Activated CD4-positive, alpha-beta T cell treated with anti-CD3 and anti-CD28 coated beads, Interleukin-2, amount 50 U/mL, for 1 hour (primary cell): ENCODE results near the gene TRIO.
"Not testable (repeated sequence)": the region's sequence is repeated elsewhere in the genome, so short reads cannot be mapped to it uniquely, and the experiment has no call there.

Experiments used
- DNase-seq: peaks from one replicate; pipeline ENCODE4 v3.0.0-alpha.2; 2020

The TRIO gene

GRCh38 chr5:14365831-14366430 is 222.8 kb downstream of the TRIO start:
- no peak for DNase-seq

- no peak for DNase-seq
These were observed 223.6 kb downstream of the TRIO start for GRCh38 chr5:14366763-14367162.

GRCh38 chr5:14367364-14367763 is 224.2 kb downstream of the TRIO start:
- no peak for DNase-seq

GRCh38 chr5:14369780-14370179 is 226.6 kb downstream of the TRIO start:
- no peak for DNase-seq

GRCh38 chr5:14370386-14370785 is 227.2 kb downstream of the TRIO start:
- no peak for DNase-seq

- no peak for DNase-seq
These were observed 230.5 kb downstream of the TRIO start for GRCh38 chr5:14373685-14374084.

- DNase-seq: no peak
These were observed 231.0 kb downstream of the TRIO start for GRCh38 chr5:14374100-14374499.

- DNase-seq: no peak
These were observed 233.6 kb downstream of the TRIO start for GRCh38 chr5:14376789-14377188.

GRCh38 chr5:14379739-14380497 is 236.8 kb downstream of the TRIO start:
- DNase-seq: no peak

GRCh38 chr5:14380712-14381111 is 237.6 kb downstream of the TRIO start:
- no peak for DNase-seq

GRCh38 chr5:14382640-14383039 is 239.5 kb downstream of the TRIO start:
- no peak for DNase-seq

- DNase-seq: no peak
These were observed 240.8 kb downstream of the TRIO start for GRCh38 chr5:14383923-14384322.

- no peak for DNase-seq
These were observed 241.9 kb downstream of the TRIO start for GRCh38 chr5:14385019-14385418.

- no peak for DNase-seq
These were observed 243.9 kb downstream of the TRIO start for GRCh38 chr5:14386884-14387624.

- no peak for DNase-seq
These were observed 245.6 kb downstream of the TRIO start for GRCh38 chr5:14388741-14389140.

GRCh38 chr5:14392552-14392951 is 249.4 kb downstream of the TRIO start:
- not testable (repeated sequence) for DNase-seq

GRCh38 chr5:14394365-14394764 is 251.2 kb downstream of the TRIO start:
- no peak for DNase-seq

- no peak for DNase-seq
These were observed 252.3 kb downstream of the TRIO start for GRCh38 chr5:14395411-14395810.

- no peak for DNase-seq
These were observed 252.9 kb downstream of the TRIO start for GRCh38 chr5:14396066-14396465.

GRCh38 chr5:14396737-14397136 is 253.6 kb downstream of the TRIO start:
- DNase-seq: no peak

- DNase-seq: no peak
These were observed 254.6 kb downstream of the TRIO start for GRCh38 chr5:14397717-14398116.

GRCh38 chr5:14399054-14399692 is 256.0 kb downstream of the TRIO start:
- DNase-seq: no peak

- no peak for DNase-seq
These were observed 256.9 kb downstream of the TRIO start for GRCh38 chr5:14400085-14400484.

GRCh38 chr5:14400611-14401010 is 257.5 kb downstream of the TRIO start:
- DNase-seq: no peak
